ENCODE data around the gene CHRD.

Gene CHRD

DNA sequence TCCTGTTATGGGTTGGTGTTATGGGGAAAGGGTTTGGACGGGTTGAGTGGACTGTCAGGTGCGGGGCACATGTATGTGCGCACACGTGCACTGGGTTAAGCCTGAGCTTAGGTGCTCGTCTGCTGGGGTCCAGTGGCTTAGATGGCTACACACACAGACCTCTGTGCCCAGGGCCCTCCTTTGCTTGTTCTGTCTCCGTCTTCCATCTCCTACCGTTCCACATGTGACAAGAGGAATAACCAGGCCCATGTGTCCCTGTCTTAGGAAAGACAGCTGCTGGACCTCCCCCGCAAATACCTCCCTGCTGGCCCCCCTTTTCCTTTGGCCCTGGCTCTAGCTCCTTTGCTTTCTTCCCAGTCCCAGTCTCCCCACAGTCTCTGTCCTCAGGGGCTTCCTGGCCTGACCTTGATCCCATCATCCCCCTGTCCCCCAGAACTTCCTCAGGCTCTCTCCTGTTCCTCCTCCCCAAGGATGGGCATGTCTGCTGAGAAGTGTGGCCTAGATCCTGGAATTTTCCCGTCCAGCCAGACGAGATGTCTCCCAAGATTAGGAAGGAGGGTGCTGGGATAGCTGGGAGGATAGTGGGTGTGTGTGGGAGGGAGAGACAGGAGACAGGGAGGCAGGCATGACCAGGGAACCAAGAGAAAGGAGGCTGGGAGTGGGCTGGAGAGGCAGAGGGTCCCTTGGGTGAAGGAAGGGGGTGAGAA lies 1.1 kb upstream of the CHRD start:
- peaks cover 29% of the 10 kb centered on the region for H3K4me1 ChIP-seq (ENCODE audit: control insufficient read depth, insufficient read depth, low read length)
- H3K27ac ChIP-seq (ENCODE audit: low read depth, low read length), result no peak overlapping the region
- no peaks in the 10 kb centered on the region for H3K36me3 ChIP-seq (ENCODE audit: control insufficient read depth, insufficient read depth, low read length)
- no peak overlapping the region for H3K9ac ChIP-seq (ENCODE audit: low read depth, low read length)
- H3K9me3 ChIP-seq (ENCODE audit: control insufficient read depth, insufficient read depth, low read length), result no peaks in the 10 kb centered on the region
- H3K27me3 ChIP-seq (ENCODE audit: control insufficient read depth, insufficient read depth, low read length), result peaks cover 71% of the 10 kb centered on the region
- peak overlapping the region; percentile 60; the same call in 1 of the 2 replicates for H3K4me3 ChIP-seq (ENCODE audit: low read depth, low read length)

DNA sequence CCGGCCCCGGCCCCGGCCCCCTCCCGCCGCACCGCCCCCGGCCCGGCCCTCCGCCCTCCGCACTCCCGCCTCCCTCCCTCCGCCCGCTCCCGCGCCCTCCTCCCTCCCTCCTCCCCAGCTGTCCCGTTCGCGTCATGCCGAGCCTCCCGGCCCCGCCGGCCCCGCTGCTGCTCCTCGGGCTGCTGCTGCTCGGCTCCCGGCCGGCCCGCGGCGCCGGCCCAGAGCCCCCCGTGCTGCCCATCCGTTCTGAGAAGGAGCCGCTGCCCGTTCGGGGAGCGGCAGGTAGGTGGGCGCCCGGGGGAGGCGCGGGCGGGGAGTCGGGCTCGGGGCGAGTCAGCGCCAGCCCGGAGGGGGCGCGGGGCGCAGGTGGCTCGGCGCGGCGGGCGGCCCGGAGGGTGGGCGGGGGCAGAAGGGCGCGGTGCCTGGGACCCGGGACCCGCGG lies 352 bp downstream of the CHRD start:
- no peak overlapping the region for H3K27ac ChIP-seq (ENCODE audit: low read depth, low read length)

DNA sequence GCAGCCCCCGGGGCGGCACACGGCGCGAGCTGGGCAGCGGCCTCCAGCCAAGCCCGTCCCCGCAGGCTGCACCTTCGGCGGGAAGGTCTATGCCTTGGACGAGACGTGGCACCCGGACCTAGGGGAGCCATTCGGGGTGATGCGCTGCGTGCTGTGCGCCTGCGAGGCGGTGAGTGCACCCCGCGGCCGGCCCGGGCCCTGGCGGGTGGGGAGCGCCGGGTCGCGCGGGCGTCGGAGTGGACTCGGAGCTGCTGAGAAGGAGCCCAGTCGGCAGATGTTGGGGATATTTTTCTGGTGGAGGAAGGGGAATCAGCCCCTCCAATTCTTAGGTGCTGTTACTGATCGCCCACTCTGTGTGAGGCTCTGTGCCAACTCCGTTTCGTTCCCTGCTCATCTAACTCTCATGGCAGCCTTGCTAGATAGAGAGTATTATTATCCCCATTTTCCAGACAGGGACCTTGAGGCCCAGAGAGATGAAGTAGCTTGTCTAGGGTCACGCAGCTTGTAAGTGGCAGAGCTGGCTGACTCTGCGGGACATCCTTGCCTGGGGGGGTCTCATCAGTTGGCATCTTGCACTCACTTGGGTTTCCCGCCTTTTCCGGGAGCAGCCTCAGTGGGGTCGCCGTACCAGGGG lies 890 bp downstream of the CHRD start:
- peaks cover 72% of the 10 kb centered on the region for H3K27me3 ChIP-seq (ENCODE audit: control insufficient read depth, insufficient read depth, low read length)
- no peak overlapping the region for H3K27ac ChIP-seq (ENCODE audit: low read depth, low read length)
- H3K36me3 ChIP-seq (ENCODE audit: control insufficient read depth, insufficient read depth, low read length), result no peaks in the 10 kb centered on the region
- no peak overlapping the region for H3K9ac ChIP-seq (ENCODE audit: low read depth, low read length)
- peaks cover 25% of the 10 kb centered on the region for H3K4me1 ChIP-seq (ENCODE audit: control insufficient read depth, insufficient read depth, low read length)
- H3K4me3 ChIP-seq (ENCODE audit: low read depth, low read length), result peak overlapping the region; percentile 59
- no peaks in the 10 kb centered on the region for H3K9me3 ChIP-seq (ENCODE audit: control insufficient read depth, insufficient read depth, low read length)

More for the DNA sequence above, 352 bp downstream of the CHRD start:
- Histone ChIP-seq H3K27me3 (ENCODE audit: control insufficient read depth, insufficient read depth, low read length) (peaks cover 77% of the 10 kb centered on the region), H3K9ac (ENCODE audit: low read depth, low read length) (no peak overlapping the region), H3K9me3 (ENCODE audit: control insufficient read depth, insufficient read depth, low read length) (no peaks in the 10 kb centered on the region), H3K4me1 (ENCODE audit: control insufficient read depth, insufficient read depth, low read length) (peaks cover 29% of the 10 kb centered on the region), H3K36me3 (ENCODE audit: control insufficient read depth, insufficient read depth, low read length) (no peaks in the 10 kb centered on the region), H3K4me3 (ENCODE audit: low read depth, low read length) (peak overlapping the region; percentile 59; the same call in 1 of the 2 replicates)

DNA sequence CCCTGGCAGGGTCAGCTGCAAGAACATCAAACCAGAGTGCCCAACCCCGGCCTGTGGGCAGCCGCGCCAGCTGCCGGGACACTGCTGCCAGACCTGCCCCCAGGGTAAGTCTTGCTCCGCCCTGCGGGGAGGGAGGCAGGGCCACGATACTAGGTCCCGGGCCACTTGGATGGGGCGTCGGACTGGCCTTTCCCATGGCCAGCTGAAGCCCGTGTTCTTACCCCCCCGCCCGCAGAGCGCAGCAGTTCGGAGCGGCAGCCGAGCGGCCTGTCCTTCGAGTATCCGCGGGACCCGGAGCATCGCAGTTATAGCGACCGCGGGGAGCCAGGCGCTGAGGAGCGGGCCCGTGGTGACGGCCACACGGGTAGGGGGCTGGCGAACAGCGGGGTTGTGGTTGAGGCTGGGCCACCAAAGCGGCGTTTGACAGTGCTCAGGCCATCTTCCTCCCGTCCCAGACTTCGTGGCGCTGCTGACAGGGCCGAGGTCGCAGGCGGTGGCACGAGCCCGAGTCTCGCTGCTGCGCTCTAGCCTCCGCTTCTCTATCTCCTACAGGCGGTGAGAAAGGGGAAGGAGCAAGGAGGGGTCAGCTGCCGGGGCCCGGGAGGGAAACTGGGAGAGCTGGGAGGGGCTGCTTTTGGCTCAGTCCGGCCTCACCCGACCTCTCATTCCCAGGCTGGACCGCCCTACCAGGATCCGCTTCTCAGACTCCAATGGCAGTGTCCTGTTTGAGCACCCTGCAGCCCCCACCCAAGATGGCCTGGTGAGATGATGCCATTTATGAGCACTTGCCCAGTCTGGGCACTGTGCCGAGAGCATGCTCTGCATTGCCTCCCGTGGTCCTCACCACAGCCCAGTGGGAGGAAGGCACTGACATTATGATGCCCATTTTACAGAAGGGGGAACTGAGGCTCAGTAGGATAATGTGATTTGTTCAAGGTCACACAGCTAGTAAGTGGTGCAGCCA lies 1.7 kb downstream of the CHRD start:
- Histone ChIP-seq H3K9ac (ENCODE audit: low read depth, low read length) (no peak overlapping the region), H3K27ac (ENCODE audit: low read depth, low read length) (no peak overlapping the region), H3K27me3 (ENCODE audit: control insufficient read depth, insufficient read depth, low read length) (peaks cover 71% of the 10 kb centered on the region), H3K36me3 (ENCODE audit: control insufficient read depth, insufficient read depth, low read length) (no peaks in the 10 kb centered on the region), H3K4me1 (ENCODE audit: control insufficient read depth, insufficient read depth, low read length) (peaks cover 19% of the 10 kb centered on the region), H3K9me3 (ENCODE audit: control insufficient read depth, insufficient read depth, low read length) (no peaks in the 10 kb centered on the region), H3K4me3 (ENCODE audit: low read depth, low read length) (peak overlapping the region; percentile 59)

DNA sequence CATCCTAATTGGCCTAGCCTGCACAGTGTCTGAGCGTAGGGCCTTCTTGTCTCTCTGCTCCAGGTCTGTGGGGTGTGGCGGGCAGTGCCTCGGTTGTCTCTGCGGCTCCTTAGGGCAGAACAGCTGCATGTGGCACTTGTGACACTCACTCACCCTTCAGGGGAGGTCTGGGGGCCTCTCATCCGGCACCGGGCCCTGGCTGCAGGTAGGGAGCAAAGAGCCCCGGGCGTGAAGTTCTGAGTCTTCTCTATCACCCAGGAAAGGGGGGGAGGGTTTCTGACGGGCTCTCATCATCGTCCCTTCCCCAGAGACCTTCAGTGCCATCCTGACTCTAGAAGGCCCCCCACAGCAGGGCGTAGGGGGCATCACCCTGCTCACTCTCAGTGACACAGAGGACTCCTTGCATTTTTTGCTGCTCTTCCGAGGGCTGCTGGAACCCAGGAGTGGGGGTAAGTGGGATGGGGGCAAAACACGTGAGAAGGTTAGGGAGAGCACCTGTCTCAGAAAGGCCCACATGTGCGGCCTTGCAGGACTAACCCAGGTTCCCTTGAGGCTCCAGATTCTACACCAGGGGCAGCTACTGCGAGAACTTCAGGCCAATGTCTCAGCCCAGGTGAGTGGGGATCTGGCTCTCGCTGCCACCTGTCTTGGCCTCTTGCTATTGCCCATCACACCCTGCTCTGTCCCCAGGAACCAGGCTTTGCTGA lies 2.6 kb downstream of the CHRD start:
- Histone ChIP-seq H3K27ac (ENCODE audit: low read depth, low read length) (no peak overlapping the region), H3K4me3 (ENCODE audit: low read depth, low read length) (no peak overlapping the region), H3K36me3 (ENCODE audit: control insufficient read depth, insufficient read depth, low read length) (no peaks in the 10 kb centered on the region), H3K27me3 (ENCODE audit: control insufficient read depth, insufficient read depth, low read length) (peaks cover 62% of the 10 kb centered on the region), H3K4me1 (ENCODE audit: control insufficient read depth, insufficient read depth, low read length) (peaks cover 16% of the 10 kb centered on the region), H3K9me3 (ENCODE audit: control insufficient read depth, insufficient read depth, low read length) (no peaks in the 10 kb centered on the region), H3K9ac (ENCODE audit: low read depth, low read length) (no peak overlapping the region)

DNA sequence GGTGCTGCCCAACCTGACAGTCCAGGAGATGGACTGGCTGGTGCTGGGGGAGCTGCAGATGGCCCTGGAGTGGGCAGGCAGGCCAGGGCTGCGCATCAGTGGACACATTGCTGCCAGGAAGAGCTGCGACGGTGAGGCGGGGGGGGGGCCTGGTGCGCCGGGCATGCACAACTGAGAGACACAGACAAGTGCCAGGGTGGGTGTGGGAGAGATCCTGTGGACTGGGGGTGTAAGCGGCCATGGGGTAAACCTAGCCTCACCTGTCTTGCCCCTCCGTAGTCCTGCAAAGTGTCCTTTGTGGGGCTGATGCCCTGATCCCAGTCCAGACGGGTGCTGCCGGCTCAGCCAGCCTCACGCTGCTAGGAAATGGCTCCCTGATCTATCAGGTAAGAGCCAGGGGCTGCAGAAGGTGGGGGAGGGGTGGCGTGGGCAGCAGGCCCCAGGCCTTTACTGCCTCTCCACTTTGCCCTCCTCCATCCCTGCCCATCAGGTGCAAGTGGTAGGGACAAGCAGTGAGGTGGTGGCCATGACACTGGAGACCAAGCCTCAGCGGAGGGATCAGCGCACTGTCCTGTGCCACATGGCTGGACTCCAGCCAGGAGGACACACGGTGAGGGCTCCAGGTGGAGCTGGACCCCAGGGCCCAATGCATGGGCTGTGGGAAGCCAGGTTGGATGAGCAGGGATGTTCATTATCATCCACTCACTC lies 3.3 kb downstream of the CHRD start:
- no peaks in the 10 kb centered on the region for H3K36me3 ChIP-seq (ENCODE audit: control insufficient read depth, insufficient read depth, low read length)
- no peak overlapping the region for H3K27ac ChIP-seq (ENCODE audit: low read depth, low read length)
- H3K4me1 ChIP-seq (ENCODE audit: control insufficient read depth, insufficient read depth, low read length), result peaks cover 9% of the 10 kb centered on the region
- no peak overlapping the region for H3K4me3 ChIP-seq (ENCODE audit: low read depth, low read length)
- H3K9me3 ChIP-seq (ENCODE audit: control insufficient read depth, insufficient read depth, low read length), result no peaks in the 10 kb centered on the region
- no peak overlapping the region for H3K9ac ChIP-seq (ENCODE audit: low read depth, low read length)
- peaks cover 55% of the 10 kb centered on the region for H3K27me3 ChIP-seq (ENCODE audit: control insufficient read depth, insufficient read depth, low read length)

DNA sequence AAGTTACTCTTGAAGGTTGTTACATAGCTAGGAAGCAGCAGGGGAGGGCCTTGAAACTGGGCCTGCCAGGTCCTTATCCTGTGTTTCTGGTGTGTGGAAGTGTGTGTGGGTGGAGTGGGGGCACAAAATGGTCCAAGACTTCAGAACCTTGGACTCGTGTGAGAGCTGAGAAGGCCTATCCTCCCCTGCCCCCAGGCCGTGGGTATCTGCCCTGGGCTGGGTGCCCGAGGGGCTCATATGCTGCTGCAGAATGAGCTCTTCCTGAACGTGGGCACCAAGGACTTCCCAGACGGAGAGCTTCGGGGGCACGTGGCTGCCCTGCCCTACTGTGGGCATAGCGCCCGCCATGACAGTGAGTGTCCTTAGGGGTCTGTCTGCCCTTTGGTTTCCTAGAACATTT lies 4.5 kb downstream of the CHRD start:
- Histone ChIP-seq H3K9me3 (ENCODE audit: control insufficient read depth, insufficient read depth, low read length) (no peaks in the 10 kb centered on the region), H3K4me1 (ENCODE audit: control insufficient read depth, insufficient read depth, low read length) (peaks cover 4% of the 10 kb centered on the region), H3K27ac (ENCODE audit: low read depth, low read length) (no peak overlapping the region), H3K4me3 (ENCODE audit: low read depth, low read length) (no peak overlapping the region), H3K27me3 (ENCODE audit: control insufficient read depth, insufficient read depth, low read length) (peaks cover 43% of the 10 kb centered on the region), H3K9ac (ENCODE audit: low read depth, low read length) (no peak overlapping the region), H3K36me3 (ENCODE audit: control insufficient read depth, insufficient read depth, low read length) (no peaks in the 10 kb centered on the region)

DNA sequence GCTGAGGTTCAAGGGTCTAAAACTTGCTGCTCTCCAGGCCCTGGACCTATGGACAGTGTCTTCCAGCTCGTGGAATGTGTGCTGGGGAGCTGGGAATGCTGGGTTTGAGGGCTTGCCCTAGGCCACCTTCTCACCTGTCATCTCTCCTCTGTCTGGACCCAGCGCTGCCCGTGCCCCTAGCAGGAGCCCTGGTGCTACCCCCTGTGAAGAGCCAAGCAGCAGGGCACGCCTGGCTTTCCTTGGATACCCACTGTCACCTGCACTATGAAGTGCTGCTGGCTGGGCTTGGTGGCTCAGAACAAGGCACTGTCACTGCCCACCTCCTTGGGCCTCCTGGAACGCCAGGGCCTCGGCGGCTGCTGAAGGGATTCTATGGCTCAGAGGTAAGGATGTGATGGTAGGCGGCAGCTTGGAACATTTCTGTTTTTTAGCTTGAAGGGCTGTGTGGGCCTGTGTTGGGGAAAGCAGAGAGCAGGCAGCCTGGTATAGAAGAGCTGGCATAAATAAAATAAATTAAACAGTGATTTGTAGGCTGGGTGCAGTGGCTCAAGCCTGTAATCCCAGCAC lies 5.1 kb downstream of the CHRD start:
- H3K27ac ChIP-seq (ENCODE audit: low read depth, low read length), result no peak overlapping the region

DNA sequence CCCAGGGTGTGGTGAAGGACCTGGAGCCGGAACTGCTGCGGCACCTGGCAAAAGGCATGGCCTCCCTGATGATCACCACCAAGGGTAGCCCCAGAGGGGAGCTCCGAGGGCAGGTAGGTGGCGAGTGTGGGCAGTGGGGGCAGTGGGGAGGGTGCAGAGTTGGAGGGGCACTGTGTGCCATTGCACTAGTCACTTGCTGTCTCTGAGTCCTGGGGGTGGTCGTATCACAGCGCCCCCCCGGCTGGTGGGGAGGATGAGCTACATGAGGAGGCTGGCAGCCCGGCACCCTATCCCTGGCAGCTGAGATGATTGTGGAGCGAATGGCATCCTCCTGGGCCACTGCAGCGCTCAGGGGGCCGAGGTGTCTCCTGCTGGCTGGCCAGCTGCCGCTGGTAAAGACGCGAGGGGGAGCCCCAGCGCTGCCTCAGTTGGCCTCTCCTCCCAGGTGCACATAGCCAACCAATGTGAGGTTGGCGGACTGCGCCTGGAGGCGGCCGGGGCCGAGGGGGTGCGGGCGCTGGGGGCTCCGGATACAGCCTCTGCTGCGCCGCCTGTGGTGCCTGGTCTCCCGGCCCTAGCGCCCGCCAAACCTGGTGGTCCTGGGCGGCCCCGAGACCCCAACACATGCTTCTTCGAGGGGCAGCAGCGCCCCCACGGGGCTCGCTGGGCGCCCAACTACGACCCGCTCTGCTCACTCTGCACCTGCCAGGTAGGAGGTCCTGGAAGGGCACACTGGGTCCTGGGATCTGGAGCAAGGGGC lies 6.4 kb downstream of the CHRD start:
- H3K4me1 ChIP-seq (ENCODE audit: control insufficient read depth, insufficient read depth, low read length), result no peaks in the 10 kb centered on the region; the same call in 1 of the 2 replicates
- peaks cover 32% of the 10 kb centered on the region for H3K27me3 ChIP-seq (ENCODE audit: control insufficient read depth, insufficient read depth, low read length)
- no peak overlapping the region for H3K4me3 ChIP-seq (ENCODE audit: low read depth, low read length)
- no peaks in the 10 kb centered on the region for H3K36me3 ChIP-seq (ENCODE audit: control insufficient read depth, insufficient read depth, low read length)
- H3K9ac ChIP-seq (ENCODE audit: low read depth, low read length), result no peak overlapping the region
- no peaks in the 10 kb centered on the region for H3K9me3 ChIP-seq (ENCODE audit: control insufficient read depth, insufficient read depth, low read length)
- no peak overlapping the region for H3K27ac ChIP-seq (ENCODE audit: low read depth, low read length)

More for the DNA sequence above, 5.1 kb downstream of the CHRD start:
- Histone ChIP-seq H3K4me1 (ENCODE audit: control insufficient read depth, insufficient read depth, low read length) (peaks cover 3% of the 10 kb centered on the region; the same call in 1 of the 2 replicates), H3K36me3 (ENCODE audit: control insufficient read depth, insufficient read depth, low read length) (no peaks in the 10 kb centered on the region), H3K9ac (ENCODE audit: low read depth, low read length) (no peak overlapping the region), H3K27me3 (ENCODE audit: control insufficient read depth, insufficient read depth, low read length) (peaks cover 41% of the 10 kb centered on the region), H3K9me3 (ENCODE audit: control insufficient read depth, insufficient read depth, low read length) (no peaks in the 10 kb centered on the region), H3K4me3 (ENCODE audit: low read depth, low read length) (no peak overlapping the region)

Measured in HUES48 (cell line).